SHP77 treated with DMSO at 0.1 percent for 48 hours (cell line): ENCODE measurements around the gene LDLRAD2.
A peak's percentile ranks its signal among the peaks of the same experiment; 100 is the strongest.

ENCODE experiments used
- DNase-seq: peaks from one replicate; lab custom pipeline; 2025; lab: John Stamatoyannopoulos, UW

The LDLRAD2 gene

GRCh38 chr1:21860971-21861370 is 48.9 kb downstream of the LDLRAD2 start:
- DNase-seq, result no peak

- no peak for DNase-seq
These were observed 49.8 kb downstream of the LDLRAD2 start for GRCh38 chr1:21861602-21862429.

- DNase-seq, result no peak
These were observed 51.9 kb downstream of the LDLRAD2 start for GRCh38 chr1:21863981-21864380.

GRCh38 chr1:21864730-21865129 is 52.7 kb downstream of the LDLRAD2 start:
- no peak for DNase-seq

GRCh38 chr1:21865609-21865942 is 53.5 kb downstream of the LDLRAD2 start:
- DNase-seq, result no peak

- peak; percentile 52 for DNase-seq
These were observed 54.1 kb downstream of the LDLRAD2 start for GRCh38 chr1:21865943-21866706.

GRCh38 chr1:21866707-21867043 is 54.6 kb downstream of the LDLRAD2 start:
- no peak for DNase-seq

GRCh38 chr1:21867451-21867996 is 55.5 kb downstream of the LDLRAD2 start:
- no peak for DNase-seq

GRCh38 chr1:21868482-21868881 is 56.4 kb downstream of the LDLRAD2 start:
- DNase-seq, result no peak

- DNase-seq, result peak; percentile 29
These were observed 56.9 kb downstream of the LDLRAD2 start for GRCh38 chr1:21868941-21869454.

GRCh38 chr1:21869620-21870121 is 57.6 kb downstream of the LDLRAD2 start:
- DNase-seq, result no peak

GRCh38 chr1:21870611-21871010 is 58.5 kb downstream of the LDLRAD2 start:
- no peak for DNase-seq

GRCh38 chr1:21871943-21872342 is 59.9 kb downstream of the LDLRAD2 start:
- no peak for DNase-seq

GRCh38 chr1:21872445-21873079 is 60.5 kb downstream of the LDLRAD2 start:
- DNase-seq, result no peak

GRCh38 chr1:21873174-21873573 is 61.1 kb downstream of the LDLRAD2 start:
- DNase-seq, result no peak

GRCh38 chr1:21873761-21874160 is 61.7 kb downstream of the LDLRAD2 start:
- no peak for DNase-seq

- no peak for DNase-seq
These were observed 62.3 kb downstream of the LDLRAD2 start for GRCh38 chr1:21874328-21874727.
